Measurements from ENCODE around the gene ITPRIP.
A peak's percentile ranks its signal among the peaks of the same experiment; 100 is the strongest.

The ITPRIP gene

DNA sequence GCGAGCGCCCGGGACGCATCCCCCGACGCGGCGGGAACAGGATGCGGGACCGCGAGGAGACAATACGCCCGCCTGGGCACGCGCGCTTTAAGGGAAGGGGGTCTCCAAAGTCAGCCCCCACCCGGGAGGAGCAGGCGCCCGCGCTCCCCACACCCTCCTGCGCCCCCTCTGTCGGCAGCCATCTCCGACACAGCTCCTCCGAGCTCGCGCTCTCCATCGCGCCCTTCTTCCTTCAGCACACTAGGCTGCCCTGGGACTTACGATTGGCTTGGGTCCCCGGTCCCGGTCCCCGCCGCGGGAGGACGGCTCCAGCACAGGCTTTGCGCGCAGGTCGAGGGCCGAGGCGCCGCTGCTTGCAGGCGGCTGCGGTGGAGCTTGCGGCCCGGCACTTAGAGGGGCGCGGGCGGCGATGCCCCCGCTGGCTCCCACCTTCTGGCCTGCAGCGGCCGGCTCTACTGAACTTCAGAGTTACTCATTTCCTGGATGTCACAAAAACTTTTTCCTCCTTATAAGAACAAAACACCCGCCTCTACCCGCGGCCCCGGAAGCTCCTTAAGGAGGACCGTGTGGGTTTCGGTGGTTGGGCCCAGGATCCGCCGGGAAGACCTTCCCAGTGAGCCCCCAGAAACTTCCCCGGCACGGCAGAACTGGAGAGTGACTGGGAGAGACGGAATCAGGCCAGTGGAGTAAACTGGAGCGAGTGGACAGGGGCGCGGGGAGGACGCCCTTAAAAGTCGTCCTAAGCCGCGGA is at the start of gene ITPRIP:
ITPRIP (minus strand) TSS at position 481 of the 751 bp plus-strand sequence. CDS start 22,414 bp downstream, outside the sequence.
- DNase-seq (ENCODE audit: low read depth in 3 of 3) = peak; percentile 47 to 70 (median 53)

DNA sequence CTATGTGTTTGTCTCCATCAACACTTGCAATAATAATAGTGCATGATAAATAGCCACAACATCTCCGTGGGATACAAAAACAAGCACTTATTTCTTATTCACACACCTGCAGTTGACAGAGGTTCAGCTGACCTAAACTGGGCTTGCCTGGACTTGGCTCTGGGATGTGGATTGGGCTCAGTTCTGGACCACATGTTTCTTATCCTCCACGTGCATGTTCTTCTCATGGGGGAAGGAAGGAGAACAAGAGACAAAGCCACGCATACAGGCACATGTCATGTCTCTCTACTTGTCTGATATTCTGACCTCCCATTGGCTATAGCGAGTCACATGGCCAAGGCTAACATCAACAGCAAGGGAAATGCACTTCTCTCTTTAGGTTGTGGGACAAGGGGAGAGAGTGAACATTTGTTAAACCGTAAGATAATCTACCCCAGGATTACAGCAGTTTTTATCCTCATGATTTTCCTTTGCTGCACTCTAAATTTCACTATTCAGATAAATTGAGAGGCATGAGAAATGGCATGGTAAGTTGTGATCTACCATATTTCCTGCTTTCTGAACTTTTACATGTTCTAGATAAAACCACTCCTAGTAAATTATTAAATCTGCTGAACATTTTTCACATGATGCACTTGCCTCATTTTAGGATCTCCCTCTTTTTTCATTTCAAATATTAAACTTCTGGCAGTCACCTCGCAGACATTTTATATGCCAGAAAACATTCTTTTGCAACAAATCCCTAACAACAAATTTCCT is 49.0 kb upstream of the ITPRIP start:
- no peak for DNase-seq (ENCODE audit: low read depth in 3 of 3)

DNA sequence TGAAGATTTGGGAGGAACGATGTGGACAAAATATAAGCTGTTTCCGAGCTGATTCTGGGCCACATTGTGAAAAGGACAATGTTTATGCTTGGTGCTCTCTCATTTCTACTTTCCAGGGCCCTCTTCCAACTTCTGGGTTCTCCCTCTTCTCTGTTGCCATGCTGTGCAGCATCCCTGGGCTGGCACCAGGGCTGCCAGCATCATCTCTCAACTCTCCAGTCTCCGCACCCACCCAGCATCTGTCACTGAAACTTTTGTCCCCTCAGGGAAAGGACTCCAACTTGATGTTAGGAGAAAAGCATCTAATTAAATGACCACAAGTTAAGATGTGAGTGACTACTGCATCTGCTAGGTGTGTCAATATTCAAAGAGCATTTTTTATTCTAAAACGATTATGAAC is 42.1 kb upstream of the ITPRIP start:
- DNase-seq (ENCODE audit: low read depth in 3 of 3) = no peak

- no peak for DNase-seq (ENCODE audit: low read depth in 3 of 3)
Measured at GRCh38 chr10:104376784-104377300, 38.6 kb upstream of the ITPRIP start.

DNA sequence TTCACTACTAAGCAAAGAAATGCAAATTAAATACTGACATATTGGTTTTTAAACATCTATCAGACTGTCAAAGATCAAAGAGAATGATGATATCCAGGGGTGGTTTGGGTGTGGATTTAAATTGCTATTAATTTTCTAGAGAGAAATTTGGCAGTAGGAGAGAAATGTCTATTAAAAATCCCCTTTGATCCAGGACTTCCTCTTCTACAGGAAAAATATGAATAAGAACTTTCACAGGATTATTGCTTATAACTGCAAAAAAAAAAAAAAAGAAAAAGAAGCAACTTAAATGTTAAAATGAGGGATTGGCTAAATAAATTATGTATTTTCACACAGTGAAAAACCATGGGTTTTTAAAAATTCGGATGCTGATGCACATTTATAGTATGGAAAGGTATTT is 36.3 kb upstream of the ITPRIP start:
- no peak for DNase-seq (ENCODE audit: low read depth in 3 of 3)

- no peak for DNase-seq (ENCODE audit: low read depth in 3 of 3)
Measured at GRCh38 chr10:104371753-104372152, 33.5 kb upstream of the ITPRIP start.

DNA sequence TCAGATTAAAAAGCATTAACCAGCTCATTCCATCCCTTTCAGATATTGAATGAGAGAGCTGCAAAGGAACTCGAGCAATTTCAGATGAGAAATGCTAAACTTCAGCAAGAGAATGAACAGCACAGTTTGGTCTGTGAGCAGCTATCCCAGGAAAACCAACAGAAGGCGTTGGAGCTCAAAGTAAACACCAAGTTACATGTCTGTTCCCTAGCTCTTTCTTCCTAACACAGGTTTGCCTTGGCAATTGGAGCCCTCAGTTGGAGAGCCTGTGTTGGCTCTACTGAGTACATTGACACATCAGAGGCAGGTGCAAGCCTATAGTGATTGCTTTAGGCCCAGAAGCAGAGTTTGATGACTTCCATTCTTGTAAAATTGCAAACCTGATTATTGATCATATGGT is 30.1 kb upstream of the ITPRIP start:
- DNase-seq (ENCODE audit: low read depth in 3 of 3) = no peak

GRCh38 chr10:104367904-104368303 is 29.6 kb upstream of the ITPRIP start:
- DNase-seq (ENCODE audit: low read depth in 3 of 3) = no peak

GRCh38 chr10:104359811-104360210 is 21.5 kb upstream of the ITPRIP start:
- no peak for DNase-seq (ENCODE audit: low read depth in 3 of 3)

DNA sequence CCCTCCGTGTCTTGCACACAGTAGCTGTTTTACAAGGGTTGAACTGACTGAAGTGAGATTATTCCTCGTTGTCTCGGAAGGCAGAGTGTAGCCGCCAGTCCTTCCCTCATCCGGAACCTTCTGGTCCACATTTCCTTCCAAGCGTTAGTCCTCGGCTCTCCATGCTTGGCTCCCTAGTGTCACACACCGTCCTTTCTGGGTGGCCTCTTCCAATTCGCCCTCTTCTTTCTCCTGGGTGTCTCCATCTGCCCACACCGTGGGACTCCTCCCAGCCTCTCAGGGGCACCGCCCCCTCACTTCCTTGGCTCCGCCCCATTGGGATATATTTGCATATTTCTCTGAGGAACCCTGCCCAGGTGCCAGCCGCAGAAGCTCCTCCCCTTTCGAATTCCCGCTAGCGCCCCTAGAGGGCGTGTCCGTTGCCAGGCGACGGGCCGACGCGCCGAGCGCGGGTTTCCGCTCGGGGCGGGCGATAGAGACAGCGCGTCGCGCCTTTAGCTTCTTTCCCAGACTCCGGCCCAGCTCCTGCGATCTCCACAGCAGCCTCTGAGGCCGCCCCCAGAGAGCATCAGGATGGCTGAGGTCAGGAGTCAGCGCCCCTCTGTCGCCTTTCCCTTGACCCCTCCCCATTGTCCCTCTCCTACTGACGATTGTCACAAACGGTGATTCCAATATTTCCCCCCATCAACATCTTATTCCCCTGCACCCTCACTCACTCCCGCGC is 15.2 kb upstream of the ITPRIP start, which contains the start of gene CFAP58:
CFAP58 (plus strand) TSS at position 509 of the 724 bp plus-strand sequence; CDS start at position 574, 65 bp downstream.
- DNase-seq (ENCODE audit: low read depth in 3 of 3) = peak; percentile 81 to 89 (median 82)

GRCh38 chr10:104351919-104352318 is 13.7 kb upstream of the ITPRIP start:
- no peak for DNase-seq (ENCODE audit: low read depth in 3 of 3)

DNA sequence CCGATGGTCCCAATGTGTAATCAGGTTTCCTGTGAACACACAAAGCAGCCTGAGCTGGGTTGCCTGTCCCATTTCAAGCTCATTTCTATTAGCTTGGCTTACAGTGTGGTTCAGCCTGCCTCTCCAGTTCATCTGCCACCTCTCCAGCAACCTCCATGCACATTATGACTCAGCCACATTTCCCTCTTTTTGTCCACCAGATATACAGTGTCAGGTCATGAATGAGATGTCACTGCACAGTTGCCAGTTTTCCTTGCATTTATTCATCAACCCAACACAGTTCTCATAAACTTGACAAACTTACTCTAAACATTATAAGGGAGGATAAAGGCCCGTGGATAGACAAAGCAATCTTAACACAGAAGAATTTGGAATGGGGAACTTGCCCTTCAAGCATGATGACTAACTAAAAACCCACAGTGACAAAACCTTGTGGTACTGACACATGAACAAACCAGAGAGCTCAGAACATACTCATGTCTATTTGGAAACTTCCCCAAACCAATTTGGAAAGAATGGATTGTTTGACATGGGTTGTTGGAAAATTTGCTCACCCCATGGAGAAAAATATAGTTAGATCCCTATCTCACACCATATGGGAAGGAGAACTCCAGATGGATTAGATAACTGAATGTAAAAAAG is 12.9 kb upstream of the ITPRIP start:
- no peak for DNase-seq (ENCODE audit: low read depth in 3 of 3)

DNA sequence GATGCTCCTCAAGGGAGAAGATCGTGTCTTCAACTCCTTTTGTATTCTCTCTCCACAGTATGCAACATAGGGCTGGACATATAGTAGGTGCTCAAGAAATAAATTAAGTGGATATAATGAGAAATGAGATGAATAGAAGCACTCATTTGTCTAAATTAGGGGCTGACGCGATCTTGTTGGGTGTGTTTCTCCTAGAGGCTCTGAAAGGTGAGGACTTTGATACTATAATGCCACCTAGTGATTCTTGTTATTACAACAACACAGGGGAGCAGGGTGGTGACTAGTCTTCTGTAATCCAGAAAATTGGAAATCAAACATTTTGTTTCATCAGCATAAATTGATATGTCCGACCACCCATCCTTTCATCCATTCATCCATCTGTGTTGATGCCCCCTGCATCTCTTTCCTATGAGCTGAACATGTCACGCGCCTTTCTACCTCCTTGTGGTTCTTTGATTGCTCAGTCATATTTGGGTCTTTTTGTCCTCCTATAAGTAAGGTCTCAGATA is 11.9 kb upstream of the ITPRIP start:
- no peak for DNase-seq (ENCODE audit: low read depth in 3 of 3)

DNA sequence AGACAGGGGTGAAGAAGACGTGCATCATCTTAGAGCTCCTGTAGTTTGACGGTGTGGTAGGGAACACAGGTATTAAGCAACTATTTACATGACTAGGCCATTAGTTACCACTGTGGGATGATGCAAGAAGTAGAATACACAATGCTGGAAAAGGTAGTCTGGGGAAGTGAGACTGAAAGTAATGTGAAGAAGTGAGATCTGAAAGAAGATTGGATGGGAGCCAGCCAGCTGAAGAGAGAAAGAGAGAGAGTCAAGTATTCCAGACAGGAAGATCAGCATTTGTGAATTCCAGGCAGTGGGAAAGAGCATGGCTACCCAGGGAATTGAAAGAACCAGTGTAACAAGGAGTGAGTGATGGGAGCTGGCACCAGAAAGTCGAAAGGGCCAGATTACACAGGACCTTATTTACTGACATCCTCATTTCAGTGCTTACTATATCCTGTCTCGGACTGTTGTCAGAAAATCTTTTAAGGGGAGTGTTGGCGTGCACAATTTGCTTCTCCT is 11.4 kb upstream of the ITPRIP start:
- DNase-seq (ENCODE audit: low read depth in 3 of 3) = no peak

DNA sequence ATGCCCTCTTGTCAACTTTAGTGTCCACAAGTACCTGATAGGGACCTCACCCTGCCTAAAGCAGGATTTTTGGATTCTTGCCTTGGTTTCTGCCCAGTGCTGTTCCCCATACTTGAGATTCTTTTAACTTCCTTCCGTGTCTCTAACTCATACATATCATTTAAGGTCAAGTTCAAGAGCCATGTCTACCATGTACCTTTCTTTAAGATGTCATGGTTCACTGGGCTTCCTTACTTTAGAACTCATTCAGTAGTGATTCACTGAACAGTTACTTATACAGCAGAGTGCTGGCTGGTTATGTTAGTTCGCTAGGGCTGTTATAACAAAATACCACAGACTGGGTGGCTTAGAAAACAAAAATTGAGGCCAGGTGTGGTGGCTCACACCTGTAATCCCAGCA is 10.3 kb upstream of the ITPRIP start:
- DNase-seq (ENCODE audit: low read depth in 3 of 3) = no peak

DNA sequence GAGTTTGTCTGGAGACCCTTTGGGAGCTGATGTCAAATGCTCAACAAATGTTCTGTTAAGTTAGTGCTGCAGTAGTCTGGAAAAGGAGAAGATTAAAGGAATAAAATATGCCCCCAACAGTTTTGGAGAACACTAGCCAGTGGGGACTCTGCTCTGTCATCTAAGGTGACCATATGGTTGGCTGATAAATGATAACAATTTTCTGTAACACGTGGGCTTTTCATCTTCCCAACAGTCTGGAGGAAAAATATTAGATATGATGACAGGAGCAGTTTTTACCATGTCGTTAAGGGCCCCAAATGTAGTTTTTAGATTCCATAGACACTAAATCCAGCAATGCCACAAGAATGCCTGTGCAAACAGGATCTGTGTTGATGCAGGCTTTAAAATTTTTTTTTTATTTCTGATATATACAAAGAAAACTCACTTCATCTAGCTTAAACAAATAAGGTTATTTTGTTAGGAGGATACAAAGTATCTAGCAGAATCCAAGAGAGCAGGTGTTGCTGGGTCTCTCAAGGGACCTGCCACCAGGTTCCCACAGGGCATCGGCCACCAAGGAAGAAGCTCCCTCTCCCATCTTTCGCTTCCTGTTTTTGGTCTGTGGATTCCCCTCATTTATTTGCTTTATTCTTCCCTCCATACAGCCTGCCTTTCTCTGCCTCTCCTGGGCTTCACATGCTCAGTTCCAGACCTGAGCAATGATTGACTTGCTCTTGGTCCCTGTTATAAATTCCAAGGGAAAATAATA is 9.2 kb upstream of the ITPRIP start:
- no peak for DNase-seq (ENCODE audit: low read depth in 3 of 3)

DNA sequence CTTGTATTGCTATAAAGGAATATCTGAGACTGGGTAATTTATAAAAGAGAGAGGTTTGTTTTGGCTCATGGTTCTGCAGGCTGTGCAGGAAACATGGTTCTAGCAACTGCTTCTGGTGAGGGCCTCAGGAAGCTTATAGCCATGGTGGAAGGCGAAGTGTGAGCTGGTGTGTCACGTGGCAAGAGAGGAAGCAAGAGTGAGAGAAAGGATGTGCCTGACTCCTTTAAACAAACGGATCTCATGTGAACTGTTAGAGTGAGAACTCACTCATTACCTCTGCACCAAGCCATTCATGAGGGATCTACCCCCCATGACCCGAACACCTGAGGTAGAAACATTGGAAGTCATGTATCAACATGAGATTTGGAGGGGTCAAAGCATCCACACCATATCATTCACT is 7.7 kb upstream of the ITPRIP start:
- no peak for DNase-seq (ENCODE audit: low read depth in 3 of 3)

- no peak for DNase-seq (ENCODE audit: low read depth in 3 of 3)
Measured at GRCh38 chr10:104345515-104345914, 7.2 kb upstream of the ITPRIP start.

DNA sequence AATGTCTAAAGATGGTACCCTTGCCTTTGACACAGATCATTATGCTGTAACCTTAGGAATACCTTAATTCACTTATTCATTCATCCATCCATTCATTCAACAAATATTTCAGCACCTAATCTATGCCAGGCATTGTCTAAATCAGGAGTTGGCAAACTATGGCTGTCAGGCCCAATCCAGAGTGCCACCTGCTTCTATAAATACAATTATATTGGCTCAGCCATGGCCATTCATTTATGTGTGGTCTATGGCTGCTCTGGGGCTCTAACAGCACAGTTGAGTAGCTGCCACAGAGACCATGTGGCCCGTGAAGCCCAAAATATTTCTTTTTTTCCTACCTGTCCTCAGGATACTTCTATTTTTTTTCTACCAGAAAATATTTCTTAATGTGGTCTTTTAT is 6.0 kb upstream of the ITPRIP start:
- DNase-seq (ENCODE audit: low read depth in 3 of 3) = no peak

DNA sequence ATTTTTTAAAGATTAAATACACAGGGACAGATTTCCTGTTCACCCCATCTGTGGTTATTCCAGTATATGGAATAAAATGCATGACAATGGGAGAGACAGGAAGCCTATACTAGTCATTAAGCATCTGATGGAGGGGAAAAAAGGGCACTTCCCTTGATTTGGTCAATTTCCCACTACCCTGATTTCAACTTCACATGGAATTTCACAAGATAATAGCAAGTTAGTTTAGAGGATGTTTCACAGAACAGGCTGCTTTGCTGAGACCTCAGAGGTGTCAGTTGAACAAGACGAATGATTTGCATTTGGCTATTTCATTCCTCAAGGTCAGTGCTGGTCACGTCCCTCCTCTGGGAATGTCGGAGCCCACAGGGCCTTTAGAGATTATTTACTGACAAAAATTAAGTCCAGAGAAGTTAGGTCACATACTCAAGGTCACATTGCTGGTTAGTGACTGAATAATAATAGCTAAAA is 4.7 kb upstream of the ITPRIP start:
- no peak for DNase-seq (ENCODE audit: low read depth in 3 of 3)
